H9 (cell line): ENCODE measurements around the gene SWT1. TPM values are rescaled to one million over a fixed set of nuclear protein-coding genes. Genes with fewer than 3 reads are reported as not detected.

Experiments
- DNase-seq: peaks from one replicate; pipeline ENCODE4 v3.0.0-alpha.2; 2017
- H2AFZ ChIP-seq: one replicate; pipeline ENCODE4 v1.6.1; 2013; ENCODE audit warnings: mild to moderate bottlenecking, low read length, control low read depth, moderate library complexity
- H2AK5ac ChIP-seq: 2 replicates; pipeline ENCODE4 v1.6.1; 2013; ENCODE audit warnings: low read length, control low read depth, mixed read lengths; ENCODE audit not compliant: insufficient read length
- H2BK120ac ChIP-seq: one replicate; pipeline ENCODE4 v1.6.1; 2013; ENCODE audit warnings: low read depth, mild to moderate bottlenecking, low read length, control low read depth, inconsistent platforms; ENCODE audit not compliant: poor library complexity, severe bottlenecking
- H2BK12ac ChIP-seq: 2 replicates; pipeline ENCODE4 v1.6.1; 2013; ENCODE audit warnings: low read length, control low read depth, mixed read lengths, low read depth; ENCODE audit not compliant: insufficient read length
- H2BK15ac ChIP-seq: 2 replicates; pipeline ENCODE4 v1.6.1; 2013; ENCODE audit warnings: low read depth, low read length, control low read depth
- H2BK20ac ChIP-seq: one replicate; pipeline ENCODE4 v1.6.1; 2013; ENCODE audit warnings: low read depth, mild to moderate bottlenecking, low read length, control low read depth, inconsistent platforms; ENCODE audit not compliant: poor library complexity, severe bottlenecking
- H2BK5ac ChIP-seq: 2 replicates; pipeline ENCODE4 v1.6.1; 2013; ENCODE audit warnings: low read length, control low read depth, mixed read lengths; ENCODE audit not compliant: insufficient read length
- H3K14ac ChIP-seq: 2 replicates; pipeline ENCODE4 v1.6.1; 2013; ENCODE audit warnings: low read length, control low read depth; ENCODE audit not compliant: insufficient read depth
- H3K18ac ChIP-seq: 2 replicates; pipeline ENCODE4 v1.6.1; 2013; ENCODE audit warnings: low read depth, mild to moderate bottlenecking, mixed read lengths, low read length, control low read depth; ENCODE audit not compliant: insufficient read length
- H3K23ac ChIP-seq: 2 replicates; pipeline ENCODE4 v1.6.1; 2013; ENCODE audit warnings: low read length, control low read depth, mixed read lengths, low read depth; ENCODE audit not compliant: insufficient read length
- H3K23me2 ChIP-seq: 2 replicates; pipeline ENCODE4 v1.6.1; 2013; ENCODE audit warnings: low read depth, mild to moderate bottlenecking, mixed read lengths, low read length, control low read depth; ENCODE audit not compliant: insufficient read length, poor library complexity, severe bottlenecking
- H3K27ac ChIP-seq: 2 replicates; pipeline ENCODE4 v1.5.1; 2013; ENCODE audit warnings: low read length, control low read depth, mixed read lengths, low read depth; ENCODE audit not compliant: insufficient read length
- H3K27me3 ChIP-seq: 2 replicates; pipeline ENCODE4 v1.6.1; 2013; ENCODE audit warnings: low read length, control low read depth, inconsistent platforms; ENCODE audit not compliant: insufficient read depth
- H3K4ac ChIP-seq: 2 replicates; pipeline ENCODE4 v1.6.1; 2013; ENCODE audit warnings: low read depth, mild to moderate bottlenecking, control low read depth, inconsistent platforms, low read length, moderate library complexity
- H3K4me1 ChIP-seq: 2 replicates; pipeline ENCODE4 v1.6.1; 2013; ENCODE audit warnings: low read length, control low read depth, inconsistent platforms; ENCODE audit not compliant: insufficient read depth
- H3K4me2 ChIP-seq: 2 replicates; pipeline ENCODE4 v1.6.1; 2013; ENCODE audit warnings: low read length, control low read depth, mixed read lengths; ENCODE audit not compliant: insufficient read length, insufficient read depth
- H3K56ac ChIP-seq: 2 replicates; pipeline ENCODE4 v1.6.1; 2013; ENCODE audit warnings: low read depth, mild to moderate bottlenecking, mixed read lengths, low read length, control low read depth; ENCODE audit not compliant: insufficient read length
- H3K79me1 ChIP-seq: 2 replicates; pipeline ENCODE4 v1.6.1; 2013; ENCODE audit warnings: low read depth, mild to moderate bottlenecking, moderate library complexity, low read length, control low read depth, inconsistent platforms; ENCODE audit not compliant: insufficient read depth, poor library complexity, severe bottlenecking
- H3K79me2 ChIP-seq: 2 replicates; pipeline ENCODE4 v1.6.1; 2013; ENCODE audit warnings: low read length, control low read depth, inconsistent platforms; ENCODE audit not compliant: insufficient read depth
- H3K9ac ChIP-seq: 2 replicates; pipeline ENCODE4 v1.6.1; 2013; ENCODE audit warnings: low read length, control low read depth, mixed read lengths; ENCODE audit not compliant: insufficient read length; ENCODE audit errors: extremely low read depth
- H3K9me3 ChIP-seq: one replicate; pipeline ENCODE4 v1.6.1; 2013; ENCODE audit warnings: low read depth, low read length, inconsistent platforms; ENCODE audit not compliant: control insufficient read depth
- H3T11ph ChIP-seq: one replicate; pipeline ENCODE4 v1.6.1; 2013; ENCODE audit warnings: mild to moderate bottlenecking, low read length, control low read depth, inconsistent platforms
- H4K20me1 ChIP-seq: one replicate; pipeline ENCODE4 v1.6.1; 2013; ENCODE audit not compliant: control insufficient read depth, insufficient read length, insufficient read depth
- H4K5ac ChIP-seq: 2 replicates; pipeline ENCODE4 v1.6.1; 2013; ENCODE audit warnings: low read depth, mild to moderate bottlenecking, mixed read lengths, low read length, control low read depth; ENCODE audit not compliant: insufficient read length
- H4K8ac ChIP-seq: replicated peaks from 2 replicates; pipeline ENCODE4 v1.6.1; 2013; ENCODE audit warnings: low read length, control low read depth, mixed read lengths, low read depth; ENCODE audit not compliant: insufficient read length
- H4K91ac ChIP-seq: 2 replicates; pipeline ENCODE4 v1.6.1; 2013; ENCODE audit warnings: low read depth, mild to moderate bottlenecking, moderate library complexity, mixed read lengths, low read length, control low read depth; ENCODE audit not compliant: insufficient read length
- H3K27ac Mint-ChIP-seq, 3 experiments: 2 replicates in 2 of 3; 3 replicates in 1 of 3; pipeline ENCODE4 v1.8.0; 2020 to 2021; ENCODE audit warnings: mixed read lengths in 3 of 3, mild to moderate bottlenecking in 1 of 3, moderate library complexity in 1 of 3
- H3K27me3 Mint-ChIP-seq: 2 replicates; pipeline ENCODE4 v1.8.0; 2021; ENCODE audit warnings: low read depth, mild to moderate bottlenecking, moderate library complexity, mixed read lengths
- H3K36me3 Mint-ChIP-seq, 3 experiments: 2 replicates in 2 of 3; 3 replicates in 1 of 3; pipeline ENCODE4 v1.8.0; 2020 to 2021; ENCODE audit warnings: low read depth in 3 of 3, mixed read lengths in 3 of 3; ENCODE audit not compliant: insufficient read depth in 1 of 3
- H3K4me1 Mint-ChIP-seq, 2 experiments: 2 replicates each; pipeline ENCODE4 v1.8.0; 2020; ENCODE audit warnings: mixed read lengths in 2 of 2
- H3K4me3 Mint-ChIP-seq, 2 experiments: 2 replicates in 1 of 2; 3 replicates in 1 of 2; pipeline ENCODE4 v1.8.0; 2020 to 2021; ENCODE audit warnings: mild to moderate bottlenecking in 2 of 2, mixed read lengths in 2 of 2, moderate library complexity in 1 of 2
- H3K9me3 Mint-ChIP-seq, 2 experiments: 2 replicates in 1 of 2; 3 replicates in 1 of 2; pipeline ENCODE4 v1.8.0; 2020; ENCODE audit warnings: mild to moderate bottlenecking in 2 of 2, mixed read lengths in 2 of 2, moderate library complexity in 1 of 2
- CTCF ChIP-seq: fragments of 200-600 bp; sonication (generic); conservative IDR thresholded peaks from 3 replicates; pipeline ENCODE4 v1.8.0; 2021; ENCODE audit warnings: antibody characterized with exemption, mild to moderate bottlenecking
- WGBS: extraction: QIAGEN DNeasy Blood & Tissue Kit; methylation state at CpG from one replicate; pipeline ENCODE4 v1.1.7; 2013; ENCODE audit warnings: missing lambda C conversion rate, low lambda C conversion rate, mixed read lengths; ENCODE audit not compliant: insufficient read length; ENCODE audit errors: extremely low coverage; 5-methylcytosine and 5-hydroxymethylcytosine counted together
- total RNA-seq: library from RNA; stranded (reverse); gene quantifications from 2 replicates; pipeline ENCODE4 v1.2.1, GENCODE V29; 2021

Gene SWT1
- total RNA-seq, 1 experiment from 2014 or later, result 5.2 TPM

GRCh38 chr1:185265314-185265713 lies 108.3 kb downstream of the SWT1 start:
- H3K23ac ChIP-seq, result no peak overlapping the region
- no peaks in the 10 kb centered on the region for H3K9me3 ChIP-seq
- no peaks in the 10 kb centered on the region for H3K79me1 ChIP-seq
- H4K20me1 ChIP-seq, result no peaks in the 10 kb centered on the region
- Mint-ChIP-seq H3K27me3 (no peaks in the 10 kb centered on the region), H3K9me3 (no peaks in the 10 kb centered on the region), H3K4me1 (no peaks in the 10 kb centered on the region), H3K36me3 (no peaks in the 10 kb centered on the region), H3K4me3 (no peak overlapping the region), H3K27ac (no peak overlapping the region)
- no peaks in the 10 kb centered on the region for H3K79me2 ChIP-seq
- H3K4me1 ChIP-seq, result no peaks in the 10 kb centered on the region
- WGBS, result no CpG with 5 or more reads among the region's 4 CpGs
- no peak overlapping the region for H2BK20ac ChIP-seq
- H3K4ac ChIP-seq, result no peak overlapping the region
- no peak overlapping the region for H2AK5ac ChIP-seq
- H4K5ac ChIP-seq, result no peak overlapping the region
- H3T11ph ChIP-seq, result no peak overlapping the region
- no peak overlapping the region for H2BK5ac ChIP-seq
- H3K56ac ChIP-seq, result no peak overlapping the region
- no peak overlapping the region for H4K8ac ChIP-seq
- no peak overlapping the region for H3K9ac ChIP-seq
- H3K23me2 ChIP-seq, result no peaks in the 10 kb centered on the region
- DNase-seq, result no peak
- no peak for TF ChIP-seq CTCF
- H2AFZ ChIP-seq, result no peak overlapping the region
- H4K91ac ChIP-seq, result no peak overlapping the region
- no peak overlapping the region for H2BK15ac ChIP-seq
- no peak overlapping the region for H3K18ac ChIP-seq
- H2BK12ac ChIP-seq, result no peak overlapping the region
- H3K4me2 ChIP-seq, result no peak overlapping the region
- no peak overlapping the region for H3K14ac ChIP-seq
- H3K27me3 ChIP-seq, result no peaks in the 10 kb centered on the region
- no peak overlapping the region for H2BK120ac ChIP-seq
- H3K27ac ChIP-seq, result no peak overlapping the region
